NOMO-1 (cell line): ENCODE results near the gene SORCS3.

ENCODE experiments used
- DNase-seq, 2 experiments: peaks; one replicate each; lab custom pipeline; 2025; ENCODE audit not compliant: unreplicated experiment in 2 of 2; lab: John Stamatoyannopoulos, UW

Gene SORCS3

GRCh38 chr10:104641187-104641936 lies at the start of gene SORCS3:
SORCS3 (plus strand) TSS chr10:104641290.
- DNase-seq = no peak

DNA sequence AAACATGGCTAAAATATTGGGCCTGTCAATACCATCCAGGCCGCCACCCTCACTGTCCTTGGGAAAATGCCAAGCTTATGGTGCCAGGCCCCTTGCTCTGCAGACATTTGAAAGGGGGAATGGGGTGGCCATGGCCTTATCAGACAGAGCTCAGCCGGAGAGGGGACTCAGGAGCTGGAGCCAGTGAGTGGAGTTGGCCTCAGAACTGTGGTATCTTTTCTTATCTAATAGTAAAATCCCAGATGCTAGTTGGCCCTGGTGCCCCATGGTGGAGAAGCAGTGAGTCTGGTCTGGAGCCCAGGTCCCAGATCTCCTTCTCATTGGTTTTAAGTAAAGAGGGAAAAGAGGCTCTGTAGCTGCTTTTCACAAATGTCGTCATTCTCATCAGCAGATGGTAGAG lies 49.6 kb upstream of the SORCS3 start:
- DNase-seq = no peak

- DNase-seq = peak in 1 of 2 experiments; percentile 48
Measured at GRCh38 chr10:104601166-104601565, 39.9 kb upstream of the SORCS3 start.

DNA sequence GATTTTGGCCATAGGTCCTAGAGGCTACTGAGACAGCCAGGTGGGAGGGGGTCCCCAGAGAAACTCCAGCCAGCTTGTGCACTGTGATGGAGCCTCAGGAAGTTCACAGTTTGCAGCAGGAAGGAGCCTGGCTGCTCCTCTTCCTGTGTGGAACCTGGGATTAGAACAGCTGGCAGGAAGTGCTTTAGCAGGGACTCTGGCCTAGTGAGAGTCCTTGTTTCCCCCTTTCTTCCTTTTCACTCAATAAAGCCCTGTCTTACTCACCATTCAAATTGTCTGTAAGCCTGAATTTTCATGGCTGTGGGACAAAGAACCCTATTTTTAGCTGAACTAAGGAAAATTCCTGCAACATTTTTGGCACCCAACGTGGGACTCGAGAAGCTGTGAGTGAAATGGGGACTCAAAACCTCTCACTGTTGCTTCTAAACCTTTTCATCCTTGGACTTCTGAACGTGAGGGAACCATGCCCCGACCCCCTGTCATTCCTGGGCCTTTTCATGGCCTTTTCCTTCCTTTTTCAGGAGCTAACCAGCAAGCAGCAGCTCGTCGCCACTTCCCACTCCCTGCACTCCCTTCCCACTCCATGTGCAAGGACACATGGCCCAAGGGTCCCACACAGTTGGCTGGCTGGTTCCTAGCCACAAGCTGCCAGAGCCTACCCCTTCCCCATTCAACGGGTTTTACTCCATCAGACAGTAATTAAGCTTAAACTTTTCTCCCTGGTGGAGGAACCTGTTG lies 32.8 kb upstream of the SORCS3 start:
- no peak for DNase-seq

DNA sequence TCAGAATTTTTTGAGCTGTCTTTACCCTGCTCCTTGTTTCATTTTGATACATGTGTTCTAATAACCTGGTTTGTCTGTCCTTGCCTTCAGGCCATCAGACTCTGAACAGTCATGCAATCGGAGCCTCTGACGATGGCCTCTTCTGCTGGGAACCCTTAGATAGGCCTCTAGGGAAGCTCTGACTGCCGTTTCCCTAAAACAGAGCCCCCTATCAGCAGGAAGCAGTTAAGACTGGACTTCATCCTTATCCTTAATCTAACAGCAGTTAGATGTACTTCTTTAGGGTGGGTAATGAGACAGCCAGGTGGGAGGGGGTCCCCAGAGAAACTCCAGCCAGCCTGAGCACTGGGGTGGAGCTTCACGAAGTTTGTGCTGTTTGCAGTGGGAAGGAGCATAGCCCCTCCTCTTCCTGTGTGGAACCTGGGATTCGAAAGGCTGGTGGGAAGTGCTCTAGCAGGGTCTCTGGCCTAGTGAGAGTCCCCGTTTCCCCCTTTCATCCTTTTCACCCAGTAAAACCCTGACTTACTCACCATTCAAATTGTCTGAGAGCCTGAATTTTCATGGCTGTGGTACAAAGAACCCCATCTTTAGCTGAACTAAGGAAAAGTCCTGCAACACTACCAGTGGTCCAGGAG lies 28.4 kb upstream of the SORCS3 start:
- no peak for DNase-seq

GRCh38 chr10:104613406-104613805 lies 27.7 kb upstream of the SORCS3 start:
- DNase-seq = no peak

- DNase-seq = peak; percentile 3 to 23
Measured at GRCh38 chr10:104614245-104614831, 26.8 kb upstream of the SORCS3 start.

DNA sequence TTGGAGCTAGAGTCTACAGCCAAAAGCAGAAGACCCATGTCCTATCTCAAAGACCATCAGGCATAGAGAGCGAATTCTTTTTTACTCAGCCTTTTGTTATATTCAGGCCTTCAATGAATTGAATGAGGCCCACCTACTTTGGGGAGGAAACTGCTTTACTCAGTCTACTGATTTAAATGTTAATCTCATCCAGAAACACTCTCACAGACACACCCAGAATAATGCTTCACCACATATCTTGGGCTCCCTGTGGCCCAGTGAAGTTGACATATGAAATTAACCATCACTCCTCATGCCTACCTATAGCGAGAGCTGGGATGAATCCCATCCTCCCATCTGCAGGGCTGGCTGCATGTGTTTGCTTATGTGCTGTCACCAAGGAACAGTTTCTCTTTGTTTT lies 26.0 kb upstream of the SORCS3 start:
- no peak for DNase-seq

DNA sequence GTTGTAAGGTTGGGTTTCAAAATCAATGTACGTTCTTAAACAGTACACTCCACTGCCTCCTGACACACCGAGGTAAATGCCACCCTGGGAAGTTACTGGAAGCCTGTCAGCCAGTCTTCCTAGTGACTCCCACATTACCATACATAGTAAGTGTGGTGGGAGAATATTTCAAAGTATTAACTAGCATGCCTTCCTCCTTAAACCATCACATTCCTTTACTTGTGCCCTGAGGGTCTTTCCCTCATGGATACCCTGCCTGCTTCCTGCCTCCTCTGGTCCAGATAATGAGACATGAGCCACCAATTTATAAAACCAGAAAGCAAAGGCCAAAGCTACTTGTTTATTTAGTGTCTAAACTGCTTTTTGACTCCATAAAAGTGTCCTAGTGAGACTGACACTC lies 23.3 kb upstream of the SORCS3 start:
- DNase-seq = no peak

GRCh38 chr10:104622175-104622574 lies 18.9 kb upstream of the SORCS3 start:
- DNase-seq = no peak

DNA sequence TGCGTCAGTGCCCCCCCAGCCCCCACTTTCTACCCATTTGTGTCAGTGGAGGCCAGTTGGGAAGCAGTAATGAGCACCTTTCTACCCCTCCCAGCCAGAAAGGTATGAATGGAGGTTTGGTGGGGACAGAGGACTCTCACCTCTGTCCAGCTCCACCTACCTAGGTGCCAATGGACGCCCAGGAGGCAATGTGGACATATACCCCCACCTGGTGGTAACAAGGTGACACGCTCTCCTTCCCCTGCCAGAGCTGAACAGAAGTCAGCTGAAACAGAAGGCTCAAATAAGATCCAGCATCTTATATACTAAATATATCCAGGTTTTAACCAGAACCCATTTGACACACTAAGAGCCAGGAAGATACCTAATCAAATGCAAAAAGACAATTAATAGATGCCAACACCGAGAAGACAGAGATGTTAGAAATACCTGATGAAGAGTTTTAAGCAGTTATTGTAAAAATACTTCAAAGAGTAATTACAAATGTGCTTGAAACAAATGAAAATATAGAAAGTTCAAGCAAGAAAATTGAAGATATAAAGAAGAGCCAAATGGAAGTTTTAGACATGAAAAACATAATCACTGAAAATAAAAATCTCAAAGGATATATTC lies 18.4 kb upstream of the SORCS3 start:
- DNase-seq = no peak

DNA sequence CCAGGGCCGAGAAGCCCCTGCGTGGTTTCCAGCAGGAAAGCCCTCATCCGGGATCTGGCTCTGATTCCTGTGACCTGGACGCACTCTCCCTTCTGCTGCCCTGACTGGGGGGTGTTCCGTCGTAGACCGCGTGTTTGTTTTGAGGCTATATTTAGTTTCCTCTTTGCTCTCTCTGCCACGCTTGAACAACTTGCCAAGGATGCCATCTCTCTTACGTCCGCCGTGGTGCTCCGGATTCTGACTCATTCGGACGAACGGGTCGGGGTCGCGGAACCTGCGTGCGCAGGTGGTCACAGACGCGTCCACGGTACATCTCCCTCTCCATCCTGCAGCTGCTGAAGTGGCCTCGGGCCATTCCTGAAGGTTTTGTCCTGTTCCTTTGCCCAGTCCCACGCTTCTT lies 10.4 kb upstream of the SORCS3 start:
- DNase-seq = no peak

GRCh38 chr10:104631946-104632345 lies 9.1 kb upstream of the SORCS3 start:
- DNase-seq = no peak

GRCh38 chr10:104638861-104639589 lies 2.1 kb upstream of the SORCS3 start:
- no peak for DNase-seq

DNA sequence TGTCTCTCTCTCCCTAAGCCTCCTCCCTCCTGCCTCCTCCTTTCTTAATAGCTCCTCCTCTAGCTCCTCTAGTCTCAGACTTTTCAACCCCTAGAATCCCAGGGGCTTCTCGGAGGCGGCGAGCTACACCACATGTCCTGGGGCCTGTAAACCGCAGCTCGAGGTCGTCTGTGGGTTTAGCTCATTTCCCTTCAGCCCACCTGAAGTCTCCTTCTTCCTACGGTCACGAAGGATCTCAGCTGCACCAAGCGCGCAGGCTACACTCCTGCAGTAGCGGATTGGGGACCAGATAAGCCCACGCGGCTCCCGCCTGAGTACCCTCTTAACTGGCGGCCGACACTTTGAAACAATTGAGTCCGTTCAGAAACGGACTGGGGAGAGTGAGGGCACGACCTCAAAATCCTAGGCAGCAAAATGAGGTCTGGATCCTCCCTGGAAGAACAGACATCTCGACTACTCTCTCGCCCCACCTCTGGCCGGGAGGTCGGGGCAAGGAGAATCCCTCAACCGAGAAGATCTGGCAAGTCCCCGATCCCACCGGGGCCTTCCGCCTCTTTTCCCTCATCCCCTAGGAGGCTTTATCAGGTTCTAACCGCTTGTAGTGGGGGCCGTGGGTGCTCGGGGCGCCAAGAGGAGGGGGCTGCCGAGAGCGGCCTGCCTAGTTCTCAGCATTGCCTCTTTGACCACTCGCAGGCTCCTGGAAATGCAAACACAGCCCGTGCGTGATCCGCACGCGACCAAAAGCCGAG lies 1.3 kb upstream of the SORCS3 start:
- no peak for DNase-seq

- DNase-seq = no peak
Measured at GRCh38 chr10:104640339-104641186, 527 bp upstream of the SORCS3 start.

DNA sequence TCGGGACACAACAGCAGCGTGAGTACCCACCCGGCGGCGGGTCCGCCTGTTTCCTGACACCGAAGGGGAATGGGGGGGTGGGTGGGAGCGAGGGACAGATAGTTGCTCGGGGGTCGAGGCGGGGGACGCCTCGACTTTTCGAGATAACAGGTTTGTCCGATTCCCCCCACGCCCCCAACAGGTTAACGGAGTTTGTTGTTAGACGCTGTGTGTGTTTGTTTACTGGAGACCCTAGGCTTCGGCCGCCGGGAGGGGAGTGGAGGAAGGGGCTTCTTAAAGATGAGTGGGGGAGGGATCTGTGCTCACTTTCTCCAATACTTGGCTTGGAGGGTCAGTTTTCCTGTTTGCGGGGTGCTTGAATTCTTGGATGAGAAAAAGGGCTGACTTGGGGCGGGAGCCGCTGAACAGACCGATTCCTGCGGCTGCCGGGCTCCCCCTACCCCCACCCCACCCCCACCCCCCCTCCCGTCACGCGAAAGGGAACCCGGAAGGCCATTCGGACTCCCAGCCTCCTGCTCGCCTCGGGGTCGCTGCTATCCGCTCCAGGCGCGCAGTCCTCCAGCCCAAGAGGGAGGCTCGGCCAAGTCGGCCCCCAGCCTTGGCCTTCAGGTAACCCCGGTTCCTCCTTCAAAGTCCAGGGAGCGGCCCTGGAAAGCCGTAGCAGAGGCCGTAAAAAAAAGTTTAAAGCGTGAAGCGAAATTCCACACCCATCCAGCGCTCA lies 1.0 kb downstream of the SORCS3 start:
- DNase-seq = no peak

GRCh38 chr10:104642658-104643302 lies 1.7 kb downstream of the SORCS3 start:
- no peak for DNase-seq
